ENCODE results near the gene DACT1.

DNA sequence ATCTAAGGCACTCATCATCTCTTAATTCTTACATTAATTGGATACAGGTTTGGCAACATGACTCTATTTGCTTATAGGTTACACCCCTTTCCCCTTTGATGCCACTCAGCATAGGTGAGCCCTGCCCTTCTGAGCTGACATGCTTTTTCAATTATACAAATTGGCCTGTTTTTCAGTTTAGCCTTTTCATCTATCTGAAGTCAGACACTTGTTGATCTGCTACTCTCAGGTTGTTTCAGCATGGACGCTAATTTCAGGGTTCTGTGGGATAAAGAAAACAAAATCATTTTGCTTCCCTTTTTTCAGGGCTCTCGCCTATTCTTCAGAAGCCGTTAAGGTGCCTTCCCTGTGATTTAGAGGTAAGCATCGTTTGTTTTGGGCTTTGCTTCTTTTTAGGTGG lies 55.3 kb downstream of the DACT1 start:
- TF ChIP-seq POLR2A (IDR thresholded peaks at IDR 0.05): no peak
- TF ChIP-seq, protein P1, sequence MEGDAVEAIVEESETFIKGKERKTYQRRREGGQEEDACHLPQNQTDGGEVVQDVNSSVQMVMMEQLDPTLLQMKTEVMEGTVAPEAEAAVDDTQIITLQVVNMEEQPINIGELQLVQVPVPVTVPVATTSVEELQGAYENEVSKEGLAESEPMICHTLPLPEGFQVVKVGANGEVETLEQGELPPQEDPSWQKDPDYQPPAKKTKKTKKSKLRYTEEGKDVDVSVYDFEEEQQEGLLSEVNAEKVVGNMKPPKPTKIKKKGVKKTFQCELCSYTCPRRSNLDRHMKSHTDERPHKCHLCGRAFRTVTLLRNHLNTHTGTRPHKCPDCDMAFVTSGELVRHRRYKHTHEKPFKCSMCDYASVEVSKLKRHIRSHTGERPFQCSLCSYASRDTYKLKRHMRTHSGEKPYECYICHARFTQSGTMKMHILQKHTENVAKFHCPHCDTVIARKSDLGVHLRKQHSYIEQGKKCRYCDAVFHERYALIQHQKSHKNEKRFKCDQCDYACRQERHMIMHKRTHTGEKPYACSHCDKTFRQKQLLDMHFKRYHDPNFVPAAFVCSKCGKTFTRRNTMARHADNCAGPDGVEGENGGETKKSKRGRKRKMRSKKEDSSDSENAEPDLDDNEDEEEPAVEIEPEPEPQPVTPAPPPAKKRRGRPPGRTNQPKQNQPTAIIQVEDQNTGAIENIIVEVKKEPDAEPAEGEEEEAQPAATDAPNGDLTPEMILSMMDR (IDR thresholded peaks at IDR 0.05): no peak

All from body of pancreas (tissue), 4 donors.